WI38 (cell line): Measurements from ENCODE around the gene ST3GAL5.

Experiments used
- H3K4me3 ChIP-seq: 2 replicates; pipeline ENCODE4 v1.5.1; 2011; ENCODE audit warnings: low read depth, mild to moderate bottlenecking, control low read depth, low read length
- TF ChIP-seq, protein P1 (sequence below): IDR thresholded peaks from 2 replicates; pipeline ENCODE4 v1.5.1; 2012; ENCODE audit warnings: low read depth, mild to moderate bottlenecking, control low read depth, low read length

Gene ST3GAL5

DNA sequence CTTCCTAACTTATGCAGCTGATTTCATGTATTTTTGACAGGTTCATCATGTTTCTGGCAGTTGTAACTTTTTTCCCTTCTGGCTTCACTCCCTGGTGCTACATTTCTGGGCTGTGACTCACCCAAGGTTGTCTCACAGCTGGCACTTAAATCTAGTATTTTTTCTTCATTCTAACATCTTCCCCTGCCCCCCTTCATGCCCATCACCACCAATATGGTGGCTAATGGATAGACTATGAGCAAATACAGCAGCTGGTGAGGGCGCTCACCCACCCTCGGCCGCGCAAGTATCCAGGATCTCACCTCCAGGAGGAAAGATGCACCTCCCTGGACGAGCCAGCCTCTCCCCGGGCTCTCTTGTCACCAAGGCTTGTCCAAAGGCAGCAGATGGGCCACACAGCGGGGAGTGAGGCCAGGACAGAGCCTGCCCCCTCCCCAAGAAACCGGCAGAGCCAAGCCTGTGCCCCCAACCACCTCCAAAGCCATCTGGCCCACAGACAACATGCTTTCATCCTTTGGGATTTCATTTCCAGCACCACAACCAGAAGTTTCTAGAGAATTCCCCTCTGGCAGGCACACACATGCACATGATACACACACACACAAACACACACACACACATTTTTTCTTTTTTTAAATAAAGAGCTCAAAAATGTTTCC lies 95.9 kb downstream of the ST3GAL5 start:
- TF ChIP-seq, protein P1, sequence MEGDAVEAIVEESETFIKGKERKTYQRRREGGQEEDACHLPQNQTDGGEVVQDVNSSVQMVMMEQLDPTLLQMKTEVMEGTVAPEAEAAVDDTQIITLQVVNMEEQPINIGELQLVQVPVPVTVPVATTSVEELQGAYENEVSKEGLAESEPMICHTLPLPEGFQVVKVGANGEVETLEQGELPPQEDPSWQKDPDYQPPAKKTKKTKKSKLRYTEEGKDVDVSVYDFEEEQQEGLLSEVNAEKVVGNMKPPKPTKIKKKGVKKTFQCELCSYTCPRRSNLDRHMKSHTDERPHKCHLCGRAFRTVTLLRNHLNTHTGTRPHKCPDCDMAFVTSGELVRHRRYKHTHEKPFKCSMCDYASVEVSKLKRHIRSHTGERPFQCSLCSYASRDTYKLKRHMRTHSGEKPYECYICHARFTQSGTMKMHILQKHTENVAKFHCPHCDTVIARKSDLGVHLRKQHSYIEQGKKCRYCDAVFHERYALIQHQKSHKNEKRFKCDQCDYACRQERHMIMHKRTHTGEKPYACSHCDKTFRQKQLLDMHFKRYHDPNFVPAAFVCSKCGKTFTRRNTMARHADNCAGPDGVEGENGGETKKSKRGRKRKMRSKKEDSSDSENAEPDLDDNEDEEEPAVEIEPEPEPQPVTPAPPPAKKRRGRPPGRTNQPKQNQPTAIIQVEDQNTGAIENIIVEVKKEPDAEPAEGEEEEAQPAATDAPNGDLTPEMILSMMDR: no peak
- no peak overlapping the region for H3K4me3 ChIP-seq

DNA sequence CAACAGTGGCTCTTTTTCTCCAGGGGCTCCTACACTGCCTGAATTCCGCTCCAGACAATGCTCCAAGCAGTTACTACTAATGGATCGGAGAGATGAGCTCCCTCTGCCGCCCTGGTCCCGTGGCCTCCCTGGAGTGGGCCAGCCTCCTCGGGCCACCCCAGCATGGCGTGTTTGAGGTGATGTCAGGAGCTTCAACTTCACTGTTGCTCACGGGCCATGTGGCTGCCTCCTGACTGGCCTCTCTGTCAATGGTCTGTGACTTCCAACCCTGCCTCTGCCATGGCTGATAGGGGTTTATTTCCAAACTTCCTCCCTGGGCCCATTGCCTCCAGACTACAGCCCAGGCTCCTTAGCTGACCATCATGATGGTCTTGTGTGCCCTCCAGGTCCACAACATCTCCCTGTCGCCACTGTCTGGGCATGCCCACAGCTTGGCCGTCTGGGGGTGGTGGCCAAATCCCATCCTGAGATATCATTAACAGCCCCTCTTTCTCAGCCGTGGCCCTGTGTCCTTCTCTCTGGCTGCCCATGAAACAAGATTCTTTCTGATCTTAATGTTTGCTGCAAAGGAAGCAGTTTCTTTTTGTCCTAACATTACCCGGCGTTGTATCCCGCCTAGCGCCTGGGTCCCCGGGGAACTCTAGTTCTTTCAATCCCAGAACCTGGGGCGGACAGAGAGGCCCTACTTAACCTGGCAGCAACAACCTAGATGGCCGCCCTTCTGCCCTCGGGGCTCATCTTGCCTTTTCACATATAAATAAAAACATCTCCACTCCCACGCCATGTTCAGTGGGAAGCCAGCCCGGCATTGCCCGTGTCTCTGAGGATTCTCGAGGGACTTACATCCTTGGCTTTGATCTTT lies 96.9 kb downstream of the ST3GAL5 start:
- TF ChIP-seq, protein P1: no peak
- H3K4me3 ChIP-seq: no peak overlapping the region

- TF ChIP-seq, protein P1: no peak
- no peak overlapping the region for H3K4me3 ChIP-seq
Measured at GRCh38 chr2:85790499-85791188, 98.1 kb downstream of the ST3GAL5 start.

GRCh38 chr2:85790032-85790431 lies 98.8 kb downstream of the ST3GAL5 start:
- no peak overlapping the region for H3K4me3 ChIP-seq
- TF ChIP-seq, protein P1: no peak

GRCh38 chr2:85789271-85789670 lies 99.5 kb downstream of the ST3GAL5 start:
- TF ChIP-seq, protein P1: no peak
- H3K4me3 ChIP-seq: no peak overlapping the region

GRCh38 chr2:85788603-85789002 lies 100.2 kb downstream of the ST3GAL5 start:
- H3K4me3 ChIP-seq: no peak overlapping the region
- TF ChIP-seq, protein P1: no peak
